HUES6 (cell line): ENCODE data around the gene HAUS3.

Experiments used
- H3K27ac ChIP-seq: 2 replicates; pipeline ENCODE4 v1.7.0; 2013; ENCODE audit warnings: low read depth, mild to moderate bottlenecking, low read length, inconsistent platforms
- H3K27me3 ChIP-seq: 2 replicates; pipeline ENCODE4 v1.6.1; 2013; ENCODE audit warnings: low read length; ENCODE audit not compliant: control insufficient read depth, insufficient read depth
- H3K36me3 ChIP-seq: 2 replicates; pipeline ENCODE4 v1.6.1; 2013; ENCODE audit warnings: low read length; ENCODE audit not compliant: control insufficient read depth, insufficient read depth
- H3K4me1 ChIP-seq: 2 replicates; pipeline ENCODE4 v1.6.1; 2013; ENCODE audit warnings: low read length; ENCODE audit not compliant: control insufficient read depth, insufficient read depth
- H3K4me3 ChIP-seq: 2 replicates; pipeline ENCODE4 v1.5.1; 2013; ENCODE audit warnings: low read depth, low read length
- H3K9ac ChIP-seq: one replicate; pipeline ENCODE4 v1.6.1; 2013; ENCODE audit warnings: mild to moderate bottlenecking, low read length
- H3K9me3 ChIP-seq: 2 replicates; pipeline ENCODE4 v1.6.1; 2013; ENCODE audit warnings: low read depth, low read length; ENCODE audit not compliant: control insufficient read depth, insufficient read depth

Gene HAUS3

GRCh38 chr4:2241410-2242353 is at the start of gene HAUS3, which contains the start of gene POLN:
Gene HAUS3, minus strand, starts transcription at chr4:2242121. Its CDS starts 1,175 bp downstream, at chr4:2240946.
Gene POLN, minus strand, starts transcription at chr4:2242121. Its CDS starts 12,890 bp downstream, at chr4:2229231.
- H3K4me3 ChIP-seq = peak within 1 kb of the TSS; percentile 95
- H3K9ac ChIP-seq = peak within 1 kb of the TSS; percentile 84
- H3K36me3 ChIP-seq = peaks cover 17% of the 10 kb centered on the region
- peak within 1 kb of the TSS; percentile 49; the same call in 1 of the 2 replicates for H3K27ac ChIP-seq
- H3K27me3 ChIP-seq = peaks cover 3% of the 10 kb centered on the region; the same call in 1 of the 2 replicates
- H3K9me3 ChIP-seq = peaks cover 13% of the 10 kb centered on the region
- peaks cover 14% of the 10 kb centered on the region; the same call in 1 of the 2 replicates for H3K4me1 ChIP-seq

- no peaks in the 10 kb centered on the region for H3K4me1 ChIP-seq
- H3K9me3 ChIP-seq = 0 out of 2 replicates have a peak, but pooled peaks cover 4% of the 10 kb centered on the region
- no peaks in the 10 kb centered on the region for H3K36me3 ChIP-seq
- no peak overlapping the region for H3K27ac ChIP-seq
- H3K4me3 ChIP-seq = no peak overlapping the region
- H3K9ac ChIP-seq = no peak overlapping the region
- 0 out of 2 replicates have a peak, but pooled peaks cover 2% of the 10 kb centered on the region for H3K27me3 ChIP-seq
Measured at GRCh38 chr4:2290974-2291704, 49.2 kb upstream of the HAUS3 start.

- H3K4me1 ChIP-seq = no peaks in the 10 kb centered on the region
- H3K9ac ChIP-seq = no peak overlapping the region
- H3K9me3 ChIP-seq = 0 out of 2 replicates have a peak, but pooled peaks cover 4% of the 10 kb centered on the region
- H3K4me3 ChIP-seq = no peak overlapping the region
- 0 out of 2 replicates have a peak, but pooled peaks cover 2% of the 10 kb centered on the region for H3K27me3 ChIP-seq
- H3K27ac ChIP-seq = no peak overlapping the region
- H3K36me3 ChIP-seq = no peaks in the 10 kb centered on the region
Measured at GRCh38 chr4:2290488-2290887, 48.6 kb upstream of the HAUS3 start.

GRCh38 chr4:2289955-2290333 is 48.0 kb upstream of the HAUS3 start:
- no peaks in the 10 kb centered on the region for H3K4me1 ChIP-seq
- H3K4me3 ChIP-seq = no peak overlapping the region
- H3K27me3 ChIP-seq = 0 out of 2 replicates have a peak, but pooled peaks cover 2% of the 10 kb centered on the region
- no peaks in the 10 kb centered on the region for H3K36me3 ChIP-seq
- H3K27ac ChIP-seq = no peak overlapping the region
- H3K9me3 ChIP-seq = 0 out of 2 replicates have a peak, but pooled peaks cover 4% of the 10 kb centered on the region
- no peak overlapping the region for H3K9ac ChIP-seq

GRCh38 chr4:2289311-2289954 is 47.5 kb upstream of the HAUS3 start:
- H3K27me3 ChIP-seq = 0 out of 2 replicates have a peak, but pooled peaks cover 2% of the 10 kb centered on the region
- H3K27ac ChIP-seq = no peak overlapping the region
- H3K9ac ChIP-seq = no peak overlapping the region
- no peaks in the 10 kb centered on the region for H3K4me1 ChIP-seq
- 0 out of 2 replicates have a peak, but pooled peaks cover 4% of the 10 kb centered on the region for H3K9me3 ChIP-seq
- no peak overlapping the region for H3K4me3 ChIP-seq
- no peaks in the 10 kb centered on the region for H3K36me3 ChIP-seq

- no peak overlapping the region for H3K4me3 ChIP-seq
- H3K36me3 ChIP-seq = no peaks in the 10 kb centered on the region
- no peak overlapping the region for H3K9ac ChIP-seq
- H3K27ac ChIP-seq = no peak overlapping the region
- H3K4me1 ChIP-seq = no peaks in the 10 kb centered on the region
- peaks cover 2% of the 10 kb centered on the region; the same call in 1 of the 2 replicates for H3K27me3 ChIP-seq
- H3K9me3 ChIP-seq = no peaks in the 10 kb centered on the region
Measured at GRCh38 chr4:2288051-2288541, 46.2 kb upstream of the HAUS3 start.

- H3K4me1 ChIP-seq = no peaks in the 10 kb centered on the region
- H3K27me3 ChIP-seq = peaks cover 2% of the 10 kb centered on the region; the same call in 1 of the 2 replicates
- no peak overlapping the region for H3K9ac ChIP-seq
- no peak overlapping the region for H3K27ac ChIP-seq
- no peak overlapping the region for H3K4me3 ChIP-seq
- H3K9me3 ChIP-seq = no peaks in the 10 kb centered on the region
- no peaks in the 10 kb centered on the region for H3K36me3 ChIP-seq
Measured at GRCh38 chr4:2287594-2287915, 45.6 kb upstream of the HAUS3 start.

- no peaks in the 10 kb centered on the region for H3K36me3 ChIP-seq
- no peaks in the 10 kb centered on the region; the same call in 1 of the 2 replicates for H3K27me3 ChIP-seq
- no peak overlapping the region for H3K9ac ChIP-seq
- H3K27ac ChIP-seq = no peak overlapping the region
- H3K4me3 ChIP-seq = no peak overlapping the region
- no peaks in the 10 kb centered on the region for H3K4me1 ChIP-seq
- no peaks in the 10 kb centered on the region for H3K9me3 ChIP-seq
Measured at GRCh38 chr4:2286904-2287593, 45.1 kb upstream of the HAUS3 start.

GRCh38 chr4:2285613-2286381 is 43.9 kb upstream of the HAUS3 start:
- Histone ChIP-seq H3K9ac (no peak overlapping the region), H3K9me3 (no peaks in the 10 kb centered on the region), H3K27me3 (no peaks in the 10 kb centered on the region; the same call in 1 of the 2 replicates), H3K27ac (no peak overlapping the region), H3K36me3 (no peaks in the 10 kb centered on the region), H3K4me3 (no peak overlapping the region), H3K4me1 (no peaks in the 10 kb centered on the region)
